DMS153 treated with DMSO at 0.1 percent for 48 hours (cell line): ENCODE measurements around the gene ELP5.
A peak's percentile ranks its signal among the peaks of the same experiment; 100 is the strongest.

ENCODE experiments used
- DNase-seq: peaks from one replicate; lab custom pipeline; 2025; ENCODE audit not compliant: unreplicated experiment; lab: John Stamatoyannopoulos, UW

ELP5 gene

GRCh38 chr17:7251661-7252175 is 297 bp upstream of the ELP5 start, which contains the start of gene CTDNEP1:
TSS of gene CTDNEP1 (minus strand) at chr17:7251734. CDS start at chr17:7251296, 438 bp downstream.
- DNase-seq: peak; percentile 64

DNA sequence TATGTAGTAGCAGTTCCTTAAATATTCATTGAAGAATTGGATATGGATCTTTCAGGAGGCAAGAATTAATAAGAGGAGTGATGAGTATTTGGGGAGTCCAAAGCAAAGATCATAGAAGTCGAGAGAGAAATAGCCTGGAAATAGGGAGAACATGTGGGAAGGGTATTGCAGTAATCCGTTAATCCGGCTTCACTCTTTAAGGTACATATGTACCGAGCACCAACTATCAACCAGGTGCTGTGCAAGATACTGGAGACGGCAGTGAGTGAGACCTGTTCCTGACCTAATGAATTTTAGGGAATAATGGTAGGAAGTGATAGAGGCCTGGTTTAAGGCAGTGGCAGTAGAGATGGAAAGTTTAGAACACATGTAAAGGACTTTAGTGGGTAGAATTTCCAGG is 1.1 kb downstream of the ELP5 start:
- DNase-seq: no peak

DNA sequence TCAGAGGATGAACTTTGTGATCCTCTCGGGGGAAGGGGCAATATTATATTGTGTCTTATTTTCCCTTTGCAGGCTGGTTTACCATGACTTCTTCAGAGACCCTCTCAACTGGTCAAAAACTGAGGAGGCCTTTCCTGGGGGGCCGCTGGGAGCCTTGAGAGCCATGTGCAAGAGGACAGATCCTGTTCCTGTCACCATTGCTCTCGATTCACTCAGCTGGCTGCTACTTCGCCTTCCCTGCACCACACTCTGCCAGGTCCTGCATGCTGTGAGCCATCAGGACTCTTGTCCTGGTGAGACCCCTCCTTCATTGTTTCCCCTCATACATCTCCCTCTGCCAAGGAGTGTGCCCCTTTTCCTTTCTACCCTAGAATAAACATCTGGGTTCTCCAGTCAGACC is 2.5 kb downstream of the ELP5 start:
- no peak for DNase-seq

DNA sequence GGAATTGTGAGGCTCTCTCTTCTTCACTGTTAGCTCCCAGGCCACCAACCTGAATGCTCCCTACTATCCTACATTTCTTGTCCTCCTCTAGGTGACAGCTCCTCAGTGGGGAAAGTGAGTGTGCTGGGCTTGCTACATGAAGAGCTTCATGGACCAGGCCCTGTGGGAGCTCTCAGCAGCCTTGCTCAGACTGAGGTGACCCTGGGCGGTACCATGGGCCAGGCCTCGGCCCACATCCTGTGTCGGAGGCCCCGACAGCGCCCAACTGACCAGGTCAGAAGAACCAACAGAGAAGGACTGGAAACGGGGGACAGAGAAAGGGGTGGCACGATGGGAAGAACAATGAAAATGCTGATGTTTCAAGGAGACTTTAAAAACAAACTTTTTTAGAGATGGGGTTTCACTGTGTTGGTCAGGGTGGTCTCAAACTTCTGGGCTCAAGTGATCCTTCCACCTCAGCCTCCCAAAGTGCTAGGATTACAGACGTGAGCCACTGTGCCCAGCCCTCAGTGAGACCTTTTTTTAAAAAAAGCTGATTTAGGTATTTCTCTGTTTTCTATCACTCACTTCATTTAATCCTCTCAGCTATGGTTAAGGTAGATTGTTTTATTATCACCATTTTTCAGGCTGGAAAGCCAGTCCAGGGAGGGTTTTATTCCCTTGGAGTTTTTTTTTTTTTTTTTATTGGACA is 4.9 kb downstream of the ELP5 start:
- no peak for DNase-seq

DNA sequence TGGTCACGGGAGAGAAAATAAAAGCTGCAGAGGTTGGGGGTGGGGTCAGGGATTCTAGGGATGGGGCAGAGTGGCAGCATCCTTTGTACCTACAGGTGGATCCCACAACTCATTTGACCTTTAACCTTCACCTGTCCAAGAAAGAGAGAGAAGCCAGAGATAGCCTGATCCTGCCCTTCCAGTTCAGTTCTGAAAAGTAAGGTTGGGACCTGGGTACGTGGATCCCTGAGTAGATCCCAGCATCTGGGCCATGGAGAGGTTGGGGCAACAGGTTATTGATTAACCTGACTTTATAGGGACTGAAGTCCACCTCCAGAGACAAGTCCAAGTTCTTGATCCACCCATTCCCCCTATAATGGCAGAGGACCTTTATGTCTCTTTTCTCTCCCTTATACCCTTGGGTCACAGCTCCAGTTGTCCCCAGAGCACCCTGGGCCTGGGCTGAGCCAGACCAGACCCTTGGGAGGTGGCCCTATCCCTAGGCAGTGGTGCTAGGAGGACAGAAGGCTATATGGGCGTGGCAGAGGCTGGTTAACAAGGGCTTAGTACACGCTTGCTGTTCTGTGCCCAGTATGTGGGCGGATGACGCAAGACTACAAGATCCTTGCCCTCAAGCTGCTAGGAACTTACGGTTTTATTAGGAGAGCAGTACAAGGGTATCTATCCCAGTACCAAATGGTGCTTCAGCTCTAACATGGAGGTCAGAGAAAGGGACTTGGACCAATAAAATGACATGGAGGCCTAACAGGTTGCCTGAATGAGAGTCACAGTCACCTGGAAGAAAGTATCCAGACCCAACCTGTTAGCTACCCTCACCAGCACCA is 6.9 kb downstream of the ELP5 start:
- no peak for DNase-seq

DNA sequence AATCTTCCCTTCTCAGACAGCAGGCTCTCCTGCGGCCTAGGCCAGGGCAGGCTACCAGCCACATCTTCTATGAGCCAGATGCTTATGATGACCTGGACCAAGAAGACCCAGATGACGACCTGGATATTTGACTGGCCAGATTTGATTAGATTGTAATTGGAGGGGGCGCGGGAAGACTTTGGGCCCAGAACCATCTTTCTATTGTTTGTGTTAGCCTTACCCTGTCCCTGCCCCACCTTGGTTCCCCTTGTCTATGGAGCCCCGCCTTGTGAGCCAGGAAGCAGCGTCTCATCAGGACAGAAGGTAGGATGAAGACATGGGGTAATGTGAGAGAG is 7.5 kb downstream of the ELP5 start:
- no peak for DNase-seq

GRCh38 chr17:7260151-7260550 is 8.1 kb downstream of the ELP5 start:
- no peak for DNase-seq

DNA sequence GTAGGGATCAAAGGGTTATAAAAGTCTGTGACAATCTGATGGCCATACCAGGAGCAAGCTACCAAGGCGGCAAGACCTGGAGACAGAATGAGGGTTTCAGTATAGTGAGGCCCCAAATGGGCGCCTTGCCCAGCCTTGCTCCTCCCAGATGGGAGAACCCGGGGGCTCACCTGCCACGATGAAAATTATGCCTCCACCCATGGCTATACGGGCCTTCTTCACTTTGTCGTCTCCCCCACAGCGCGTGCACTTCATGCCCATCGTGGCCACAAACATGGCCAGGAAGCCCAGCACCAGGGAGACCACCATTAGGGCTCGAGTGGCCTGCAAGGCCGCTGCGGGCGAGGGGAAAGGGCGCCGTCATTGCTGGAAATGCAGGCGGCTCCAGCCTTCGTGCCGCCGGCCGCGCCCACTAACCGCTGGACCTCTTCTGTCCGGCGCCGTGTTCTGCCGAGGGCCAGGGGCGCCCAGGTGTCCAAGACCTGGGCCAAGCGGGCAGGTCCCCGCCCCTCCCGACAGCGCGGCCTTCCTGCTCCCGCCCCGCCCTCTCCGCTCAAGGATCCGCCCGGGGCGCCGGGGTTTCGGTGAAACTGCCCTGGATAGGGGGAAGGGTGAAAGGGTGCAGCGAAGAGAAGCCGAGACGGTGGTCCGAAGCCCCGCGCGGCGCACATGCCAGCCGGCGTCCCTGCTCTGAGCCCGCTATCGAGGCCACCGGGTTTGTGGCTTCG is 8.8 kb downstream of the ELP5 start:
- DNase-seq: no peak

DNA sequence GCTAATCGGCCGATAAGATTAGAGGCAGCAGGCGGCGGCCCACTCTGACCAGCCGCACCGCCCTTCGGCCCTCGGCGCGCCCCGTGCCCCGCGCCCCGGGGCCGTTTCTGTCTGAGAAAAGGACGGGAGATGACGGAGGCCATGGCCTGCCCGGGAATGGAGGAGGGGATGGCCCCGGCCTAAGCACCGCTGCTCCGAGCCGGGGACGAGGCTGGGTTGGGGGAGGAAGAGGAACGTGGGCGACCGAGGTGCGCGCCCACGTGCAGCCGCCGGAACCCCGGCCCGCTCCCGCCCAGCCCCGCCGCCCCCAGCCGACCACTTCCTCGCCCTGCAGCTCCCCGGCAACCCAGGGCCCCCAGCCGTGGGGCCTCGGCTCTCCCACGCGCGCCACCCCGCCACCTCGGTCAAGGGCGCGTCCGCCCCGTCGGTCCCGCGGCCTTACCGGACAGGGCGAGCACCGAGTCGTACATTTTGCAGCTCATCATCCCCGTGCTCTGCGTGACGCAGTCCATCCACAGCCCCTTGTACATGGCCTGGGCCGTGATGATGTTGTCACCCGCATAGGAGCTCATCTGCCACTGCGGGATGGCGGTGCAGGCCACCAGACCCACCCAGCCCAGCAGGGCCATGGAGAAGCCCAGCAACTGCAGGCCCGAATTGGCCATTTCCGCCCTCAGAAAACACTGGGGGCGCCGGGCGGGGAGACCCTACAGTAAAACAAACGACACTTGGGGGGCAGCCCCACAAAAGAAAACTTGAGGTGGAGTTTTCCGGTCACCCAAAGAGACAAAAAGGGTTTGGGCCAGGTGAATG is 9.6 kb downstream of the ELP5 start:
- no peak for DNase-seq

DNA sequence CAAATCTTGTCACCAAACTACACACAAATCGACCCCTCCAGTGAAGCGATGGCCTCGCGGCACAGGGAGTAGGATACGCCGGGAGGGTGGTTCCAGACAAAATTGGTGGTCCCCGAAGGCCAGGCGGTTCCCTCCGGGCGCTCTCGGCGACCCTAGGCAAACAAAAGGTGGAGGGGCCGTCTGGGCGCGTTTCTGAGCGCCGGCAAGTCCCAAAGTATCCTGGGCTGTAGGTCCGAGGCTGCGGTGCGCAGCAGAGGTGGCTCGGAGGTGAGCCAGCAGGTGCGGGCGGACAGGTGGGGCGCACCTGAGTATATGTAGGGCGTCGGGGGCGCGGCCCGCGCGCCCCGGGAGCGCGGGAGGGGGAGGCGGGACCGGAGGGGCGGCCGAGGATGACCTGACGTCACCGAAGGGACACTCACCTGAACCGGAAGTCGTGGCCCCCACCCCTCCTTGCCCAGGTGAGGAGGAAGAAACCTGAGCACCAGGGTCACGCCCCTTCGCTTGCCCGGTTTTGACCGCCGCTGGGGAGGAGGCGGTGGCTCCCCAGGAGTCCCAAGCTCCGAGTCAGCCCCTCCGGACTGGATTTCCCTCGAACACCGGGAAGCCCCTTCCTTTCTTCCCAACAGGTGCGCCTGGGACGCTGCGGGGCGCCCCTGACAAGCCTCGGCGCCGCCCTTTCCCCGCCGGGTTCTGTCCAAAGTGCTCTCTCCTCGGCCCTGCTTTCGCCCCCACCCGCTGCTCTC is 10.3 kb downstream of the ELP5 start, which contains the start of gene CLDN7:
CLDN7 (minus strand) TSS at position 287 of the 743 bp plus-strand sequence. CDS start 435 bp downstream, outside the sequence.
- peak; percentile 40 for DNase-seq

DNA sequence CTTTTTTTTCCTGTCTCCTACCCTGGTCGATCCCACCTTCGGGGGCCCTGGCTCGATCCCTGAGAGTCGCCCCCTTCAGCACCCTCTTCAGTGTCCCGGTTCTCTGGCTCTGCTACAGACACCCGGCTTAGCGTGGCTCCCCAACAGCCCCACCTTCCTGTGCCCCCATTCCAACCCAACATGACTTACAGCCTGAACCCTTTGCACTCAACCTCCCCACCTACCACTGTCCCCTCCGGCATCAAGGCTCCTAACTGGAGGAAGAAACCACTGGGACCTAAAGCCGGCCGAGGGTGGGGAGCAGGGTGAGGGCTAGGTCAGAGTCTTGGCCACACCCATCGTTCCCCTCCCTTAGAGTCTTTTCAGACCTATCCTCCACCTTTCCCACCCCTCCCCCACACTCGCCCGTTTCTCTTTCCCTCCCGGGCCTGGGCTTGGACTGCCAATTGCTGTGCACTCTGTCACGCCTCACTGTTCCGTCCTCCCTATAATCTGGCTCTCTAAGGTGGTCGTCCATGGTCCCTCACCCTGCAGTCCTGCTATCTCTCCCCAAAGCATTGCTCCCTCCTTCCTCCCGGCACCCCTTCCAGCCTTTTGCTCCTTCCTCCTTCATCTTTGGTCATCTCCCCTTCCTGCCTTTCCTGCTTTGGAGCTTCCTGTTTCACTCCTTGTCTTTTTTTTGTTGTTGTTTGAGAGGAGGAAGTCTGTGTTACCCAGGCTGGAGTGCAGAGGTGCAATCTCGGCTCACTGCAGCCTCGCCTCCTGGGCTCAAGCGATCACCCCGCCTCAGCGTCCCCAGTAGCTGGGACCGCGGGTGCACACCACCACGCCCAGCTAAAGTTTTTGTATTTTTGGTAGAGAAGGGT is 11.2 kb downstream of the ELP5 start:
- DNase-seq: no peak

DNA sequence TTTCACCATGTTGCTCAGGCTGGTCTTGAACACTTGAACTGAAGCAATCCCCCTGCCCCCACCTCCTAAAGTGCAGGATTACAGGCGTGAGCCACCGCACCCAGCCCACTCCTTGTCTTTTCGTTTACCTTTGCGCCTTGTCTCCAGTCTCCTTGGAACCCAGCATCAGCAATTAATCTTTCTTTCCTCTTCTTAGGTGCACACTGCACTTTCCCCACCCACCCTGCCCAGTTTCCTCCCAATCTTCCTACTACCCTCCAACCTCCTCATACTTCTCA is 11.7 kb downstream of the ELP5 start:
- DNase-seq: no peak

- no peak for DNase-seq
Measured at GRCh38 chr17:7266784-7267183, 14.8 kb downstream of the ELP5 start.

DNA sequence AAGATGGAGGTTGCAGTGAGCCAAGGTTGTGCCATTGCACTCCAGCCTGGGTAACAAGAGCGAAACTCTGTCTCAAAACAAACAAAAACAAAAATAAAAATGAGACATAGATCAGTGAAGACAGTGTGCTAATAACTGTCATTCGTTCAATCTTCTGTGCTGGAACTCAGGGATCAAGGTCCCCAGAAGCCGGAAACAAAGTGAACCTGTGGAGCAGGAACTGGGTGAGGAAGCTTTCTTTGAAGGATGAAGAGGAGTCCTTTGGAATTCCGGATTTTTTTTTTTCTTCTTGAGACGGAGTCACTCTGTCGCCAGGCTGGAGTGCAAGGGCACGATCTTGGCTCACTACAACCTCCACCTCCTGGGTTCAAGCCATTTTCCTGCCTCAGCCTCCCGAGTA is 27.4 kb downstream of the ELP5 start:
- no peak for DNase-seq

DNA sequence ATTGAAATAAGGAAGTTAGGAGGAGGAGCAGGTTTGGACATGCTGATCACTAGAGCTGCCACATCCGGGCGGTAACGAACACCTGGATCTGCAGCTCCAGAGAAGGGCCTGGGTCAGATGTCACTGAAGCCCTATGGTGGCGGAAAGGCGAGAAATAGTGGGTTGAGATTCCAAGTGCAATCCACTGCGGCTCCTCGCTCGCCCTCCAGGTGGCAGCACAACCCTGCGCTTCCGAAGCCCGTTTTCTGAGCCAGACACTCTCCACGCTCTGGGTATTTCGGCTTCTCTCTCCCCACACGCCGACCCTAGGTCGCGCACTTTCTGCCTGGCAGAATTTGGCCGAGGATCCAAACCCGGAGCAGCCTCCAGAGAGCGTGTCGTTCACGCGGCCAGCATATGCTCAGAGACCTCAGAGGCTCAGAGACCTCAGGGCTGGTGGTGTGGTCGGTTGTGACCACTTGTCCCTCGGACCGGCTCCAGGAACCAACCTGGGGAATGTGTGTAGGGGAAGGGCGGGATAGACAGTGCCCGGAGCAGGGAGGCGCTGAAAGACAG is 28.6 kb downstream of the ELP5 start:
- peak; percentile 62 for DNase-seq

GRCh38 chr17:7281074-7281952 is 29.3 kb downstream of the ELP5 start, which contains the start of gene SLC2A4:
TSS of gene SLC2A4 (plus strand) at chr17:7281718. CDS start at chr17:7281935, 217 bp downstream.
- peak; percentile 6 for DNase-seq

DNA sequence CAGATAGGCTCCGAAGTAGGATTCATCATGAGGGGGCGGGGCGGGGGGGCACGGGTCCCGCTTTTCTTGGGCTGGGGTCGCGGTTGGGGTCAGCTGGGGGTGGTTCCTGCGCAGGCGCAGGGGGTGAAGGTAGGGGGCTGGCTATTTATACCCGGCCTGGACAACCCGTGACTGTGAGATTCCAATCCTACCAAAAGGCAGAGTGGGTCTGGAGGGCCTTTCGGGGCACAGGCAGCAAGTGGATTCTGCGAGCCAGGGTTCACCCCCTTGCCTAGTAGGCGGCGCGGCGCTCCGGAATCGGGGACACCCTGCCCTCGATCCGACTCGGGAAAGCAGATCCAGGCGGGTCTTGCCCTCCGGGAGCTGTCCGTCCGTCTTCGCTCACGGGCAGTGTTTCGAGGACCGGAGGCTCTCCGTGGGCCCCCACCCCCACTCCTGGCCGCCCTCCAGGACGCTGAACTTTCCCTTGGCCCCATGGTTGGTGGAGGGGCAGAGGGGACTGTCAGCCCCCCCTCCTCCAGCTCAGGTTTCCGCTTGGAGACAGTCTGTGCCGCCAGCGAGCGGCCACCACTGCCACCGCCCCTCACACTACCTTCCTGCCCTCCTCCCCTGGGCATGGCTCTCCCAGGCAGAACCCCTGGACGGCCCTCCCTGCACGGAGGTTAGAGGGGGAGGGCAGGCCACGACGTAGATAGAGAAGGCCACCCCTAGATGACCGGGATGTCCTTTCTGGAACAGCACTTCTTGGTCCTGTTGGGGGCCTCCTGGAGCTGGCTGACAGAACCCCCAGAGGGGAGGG is 30.1 kb downstream of the ELP5 start:
- no peak for DNase-seq
